ENCODE results near the gene ATP2A2.
"Not testable (repeated sequence)": the region's sequence is repeated elsewhere in the genome, so short reads cannot be mapped to it uniquely, and the experiment has no call there.

The ATP2A2 gene

DNA sequence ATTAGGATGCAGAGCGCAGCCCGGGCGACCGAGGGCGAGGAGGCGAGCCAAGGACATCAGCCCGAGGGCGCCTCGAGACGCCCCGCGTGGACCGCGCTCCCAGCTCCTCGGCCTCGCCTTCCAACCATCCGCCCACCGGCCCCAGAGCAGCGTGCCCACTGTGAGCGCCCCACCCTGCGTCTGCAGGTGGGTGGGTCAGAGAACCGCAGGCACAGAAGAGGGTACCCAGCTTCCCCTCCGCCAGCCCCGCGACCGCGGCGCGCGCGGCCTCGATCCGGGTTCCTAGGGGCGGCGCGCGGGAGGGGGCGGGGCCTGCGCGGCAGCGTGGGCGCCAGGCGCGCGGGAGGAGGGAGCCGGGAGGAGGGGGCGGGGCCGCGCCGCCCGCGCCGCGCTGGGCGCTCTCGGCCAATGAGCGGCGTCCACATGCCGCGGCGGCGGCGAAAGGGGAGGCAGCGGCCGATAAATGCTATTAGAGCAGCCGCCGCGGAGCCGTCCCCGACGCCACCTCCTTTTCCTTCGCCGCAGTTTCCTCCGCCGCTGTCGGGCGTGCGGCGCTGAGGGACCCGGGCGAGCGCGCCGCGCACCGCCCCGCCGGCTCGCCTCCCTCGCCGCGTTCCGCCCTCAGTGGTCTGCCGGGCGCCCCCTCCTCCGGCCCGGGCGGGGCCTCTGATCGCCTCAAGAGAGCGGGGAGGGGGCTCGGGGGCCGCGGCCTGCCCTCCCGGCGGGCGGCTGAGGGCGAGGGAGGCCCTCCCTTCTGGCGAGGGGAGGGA is at the start of gene ATP2A2:
TSS of gene ATP2A2 (plus strand) at position 469 of the 770 bp plus-strand sequence. CDS start 543 bp downstream, outside the sequence.
- peak; percentile 91 for DNase-seq (ENCODE audit: low spot score)

DNA sequence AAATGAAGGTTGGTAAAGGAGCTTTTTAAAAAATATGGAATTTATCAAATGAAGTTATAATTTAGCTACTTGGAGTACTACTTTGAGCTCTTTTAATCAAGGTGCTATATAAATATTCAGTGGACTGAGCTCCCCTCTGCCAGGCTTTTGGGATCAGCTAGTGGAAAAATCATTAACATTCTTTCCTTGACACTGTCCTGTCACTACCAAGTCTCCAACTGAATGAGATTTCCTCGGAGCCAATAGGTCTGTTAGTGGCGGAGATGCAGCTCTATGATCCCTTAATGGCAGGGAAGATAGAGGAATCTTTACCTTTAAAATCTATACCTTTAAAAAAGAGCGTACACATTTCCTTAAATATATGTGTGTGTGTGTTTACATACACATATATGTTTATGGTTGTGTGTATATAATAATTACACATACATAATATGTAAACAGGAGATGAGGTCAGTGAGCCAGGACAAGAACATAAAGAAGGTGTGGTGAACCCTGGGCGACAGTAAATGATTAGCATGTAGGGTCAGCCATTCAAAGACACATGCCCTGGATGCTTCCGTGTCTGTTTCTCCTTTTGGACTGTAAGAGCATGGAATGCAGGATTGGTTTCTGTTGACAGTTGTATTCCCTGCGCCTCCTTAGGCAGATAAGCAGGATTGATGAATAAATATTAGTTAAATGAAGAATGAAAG is 47.7 kb upstream of the ATP2A2 start:
- no peak for DNase-seq (ENCODE audit: low spot score)

- DNase-seq (ENCODE audit: low spot score) = no peak
Observed at GRCh38 chr12:110234331-110234751, 46.7 kb upstream of the ATP2A2 start.

- no peak for DNase-seq (ENCODE audit: low spot score)
Observed at GRCh38 chr12:110234755-110235154, 46.3 kb upstream of the ATP2A2 start.

DNA sequence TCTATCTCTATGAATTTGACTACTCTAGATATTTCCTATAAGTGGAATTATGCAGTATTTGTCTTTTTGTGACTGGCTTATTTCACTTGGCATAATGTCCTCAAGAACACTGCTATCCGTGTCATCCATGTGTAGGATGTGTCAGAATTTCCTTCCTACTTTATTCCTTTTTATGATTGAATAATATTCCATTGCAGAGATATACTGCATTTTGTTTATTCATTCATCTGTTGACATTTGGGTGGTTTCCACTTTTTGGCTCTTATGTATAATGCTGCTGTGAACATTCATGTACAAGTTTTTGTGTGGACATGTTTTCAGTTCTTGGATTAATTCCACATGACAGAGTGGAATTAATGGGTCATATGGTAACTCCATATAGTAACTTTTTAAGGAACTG is 45.7 kb upstream of the ATP2A2 start:
- DNase-seq (ENCODE audit: low spot score) = no peak

- no peak for DNase-seq (ENCODE audit: low spot score)
Observed at GRCh38 chr12:110243227-110243626, 37.8 kb upstream of the ATP2A2 start.

DNA sequence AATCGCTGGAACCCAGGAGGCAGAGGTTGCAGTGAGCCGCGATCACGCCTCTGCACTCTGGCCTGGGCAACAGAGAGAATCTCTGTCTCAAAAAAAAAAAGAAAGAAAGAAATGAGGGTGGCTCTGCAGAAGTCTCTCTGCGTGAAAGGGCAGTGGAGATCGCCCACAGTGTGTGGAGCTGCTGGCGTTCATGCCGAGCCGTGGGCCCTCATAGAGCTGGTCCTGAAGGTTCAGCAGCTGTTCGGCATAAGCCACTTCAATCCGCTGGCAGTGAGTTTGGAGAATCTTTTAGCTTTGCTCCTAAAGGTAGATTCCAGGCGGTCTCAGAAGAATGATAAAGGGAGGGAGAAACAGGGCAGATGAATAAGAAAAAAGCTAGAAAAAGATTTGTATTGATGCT is 36.7 kb upstream of the ATP2A2 start:
- no peak for DNase-seq (ENCODE audit: low spot score)

GRCh38 chr12:110244829-110245228 is 36.2 kb upstream of the ATP2A2 start:
- DNase-seq (ENCODE audit: low spot score) = no peak

- DNase-seq (ENCODE audit: low spot score) = no peak
Observed at GRCh38 chr12:110245369-110245772, 35.7 kb upstream of the ATP2A2 start.

- DNase-seq (ENCODE audit: low spot score) = no peak
Observed at GRCh38 chr12:110246636-110247339, 34.3 kb upstream of the ATP2A2 start.

DNA sequence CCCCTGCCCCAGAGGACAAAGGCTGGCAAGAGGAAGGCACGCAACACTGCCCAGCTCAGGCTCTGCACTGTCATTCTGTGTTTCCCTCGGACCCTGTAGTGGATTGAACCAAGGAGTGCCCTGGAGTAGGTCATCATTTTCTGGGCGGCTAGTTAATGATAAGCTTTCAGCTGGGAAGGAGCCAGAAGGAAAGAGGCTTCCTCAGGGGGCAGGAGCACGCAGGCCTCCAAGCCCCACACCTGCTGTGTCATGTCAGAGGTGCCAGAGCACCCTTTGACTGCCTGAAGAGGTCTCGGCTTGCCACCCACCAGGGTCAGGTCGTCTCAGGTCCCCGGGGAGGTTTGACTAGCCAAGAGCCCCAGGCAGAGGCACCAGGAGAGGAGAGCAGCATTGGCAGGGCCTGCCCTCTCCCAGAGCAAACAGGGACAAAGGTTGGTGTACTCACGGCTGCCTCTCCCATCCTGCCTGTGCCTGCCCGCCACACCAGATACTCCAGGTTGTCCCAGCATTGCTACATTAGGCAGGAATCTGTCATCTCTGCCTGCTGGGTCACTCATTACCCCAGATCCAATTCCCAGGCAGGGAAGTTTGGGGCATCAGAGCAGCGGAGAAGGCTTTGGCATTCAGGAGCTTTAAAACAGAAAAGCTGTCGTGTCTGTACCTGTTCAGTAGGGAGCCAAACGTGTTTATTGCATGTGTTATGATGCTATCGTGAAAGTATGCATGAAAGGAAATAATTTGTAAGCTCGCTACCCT is 33.5 kb upstream of the ATP2A2 start:
- DNase-seq (ENCODE audit: low spot score) = no peak

DNA sequence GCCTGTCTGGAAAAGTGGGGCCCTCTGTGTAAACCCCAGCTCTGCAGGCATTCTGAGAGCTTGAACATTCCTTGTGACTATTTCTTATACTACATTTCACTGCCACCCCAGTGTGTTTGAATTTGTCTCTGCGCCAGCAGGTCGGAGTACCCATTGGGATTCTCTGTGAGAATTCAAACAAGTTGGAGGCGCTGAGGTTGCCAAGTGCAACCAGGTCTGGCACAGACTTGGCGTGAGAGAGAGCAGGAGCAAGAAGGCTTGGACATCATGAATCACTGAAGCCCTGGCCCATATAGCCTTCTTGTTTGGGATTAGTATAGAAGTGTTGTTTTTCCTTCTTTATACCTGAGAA is 33.0 kb upstream of the ATP2A2 start:
- DNase-seq (ENCODE audit: low spot score) = no peak

- DNase-seq (ENCODE audit: low spot score) = no peak
Observed at GRCh38 chr12:110249105-110249504, 31.9 kb upstream of the ATP2A2 start.

DNA sequence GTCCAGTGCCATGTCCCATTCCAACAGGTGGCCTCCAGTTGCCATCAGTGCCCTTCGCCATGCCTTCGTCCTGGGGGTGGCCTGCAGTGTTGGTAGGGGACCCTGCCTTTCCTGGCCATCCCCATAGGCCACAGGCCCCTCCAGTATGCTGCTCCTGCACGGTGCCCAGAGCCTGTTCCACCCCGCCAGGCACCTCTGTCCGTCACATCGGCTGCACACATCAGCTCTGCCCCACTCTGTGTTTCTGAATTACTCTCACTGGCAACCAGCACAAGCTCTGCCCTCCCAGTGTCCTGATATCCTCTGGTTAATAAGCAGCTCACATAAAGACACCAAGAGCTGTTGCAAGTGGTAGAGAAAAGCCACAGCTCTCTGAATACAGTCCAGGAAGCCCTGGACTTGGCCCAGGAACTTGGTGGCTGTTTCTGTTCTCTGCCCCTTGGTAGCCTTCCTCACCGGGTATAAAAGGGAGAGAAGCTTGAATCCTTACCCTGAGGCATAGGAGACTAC is 31.3 kb upstream of the ATP2A2 start:
- DNase-seq (ENCODE audit: low spot score) = no peak

DNA sequence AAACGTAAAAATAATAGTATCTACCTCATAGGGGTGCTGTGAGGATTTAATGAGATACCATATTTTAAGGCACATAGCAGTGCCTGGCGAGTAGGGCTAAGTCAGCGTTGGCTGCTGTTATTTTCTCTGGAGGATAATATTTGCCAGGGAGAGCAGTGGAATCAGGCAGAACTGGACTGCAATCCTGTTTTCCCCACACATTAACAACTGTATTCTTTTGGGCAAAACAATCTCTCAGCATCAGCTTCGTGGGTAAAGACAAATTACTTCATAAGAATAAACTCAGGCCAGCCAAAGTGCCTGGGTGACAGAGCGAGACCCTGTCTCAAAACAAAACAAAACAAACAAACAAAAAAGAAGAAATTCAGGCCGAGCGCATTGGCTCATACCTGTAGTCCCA is 29.7 kb upstream of the ATP2A2 start:
- no peak for DNase-seq (ENCODE audit: low spot score)

DNA sequence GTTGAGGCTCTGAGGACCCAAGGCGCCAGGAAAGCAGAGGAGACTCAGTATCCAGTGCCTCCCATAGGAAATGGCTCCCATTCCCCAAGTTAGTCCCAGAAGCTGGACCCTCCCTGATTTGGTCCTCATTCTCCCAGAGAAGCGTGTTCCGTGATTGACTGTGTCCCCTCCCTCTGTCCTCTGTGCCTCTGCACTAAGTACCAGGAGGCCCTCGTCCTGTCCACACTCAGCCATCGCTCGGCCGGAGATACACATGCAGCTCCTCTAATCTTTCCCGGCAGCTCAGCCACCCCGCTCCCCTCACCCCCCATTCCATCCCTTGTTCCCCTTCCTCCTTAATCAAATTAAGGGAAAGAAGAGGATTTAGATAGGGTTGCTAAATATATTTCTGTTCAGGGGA is 28.3 kb upstream of the ATP2A2 start:
- DNase-seq (ENCODE audit: low spot score) = no peak

DNA sequence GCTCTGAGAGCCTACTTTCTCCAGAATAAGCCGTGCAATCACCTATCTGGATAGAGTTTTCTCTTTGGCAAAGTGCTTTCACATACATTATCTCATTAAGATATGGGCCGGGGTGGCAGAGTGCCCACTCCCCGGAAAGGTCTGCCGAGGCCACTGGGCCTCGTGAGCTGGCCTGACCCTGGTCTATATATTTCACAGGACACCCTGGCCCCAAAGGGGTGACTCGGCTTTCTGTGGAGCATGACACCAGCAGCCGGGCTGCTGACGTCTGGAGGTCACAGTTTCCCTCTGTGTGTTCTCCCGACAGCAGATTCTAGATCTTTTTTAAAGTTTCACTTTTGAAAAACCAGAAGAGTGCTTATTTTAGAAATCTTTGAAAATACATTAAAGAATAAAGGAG is 27.9 kb upstream of the ATP2A2 start:
- no peak for DNase-seq (ENCODE audit: low spot score)

DNA sequence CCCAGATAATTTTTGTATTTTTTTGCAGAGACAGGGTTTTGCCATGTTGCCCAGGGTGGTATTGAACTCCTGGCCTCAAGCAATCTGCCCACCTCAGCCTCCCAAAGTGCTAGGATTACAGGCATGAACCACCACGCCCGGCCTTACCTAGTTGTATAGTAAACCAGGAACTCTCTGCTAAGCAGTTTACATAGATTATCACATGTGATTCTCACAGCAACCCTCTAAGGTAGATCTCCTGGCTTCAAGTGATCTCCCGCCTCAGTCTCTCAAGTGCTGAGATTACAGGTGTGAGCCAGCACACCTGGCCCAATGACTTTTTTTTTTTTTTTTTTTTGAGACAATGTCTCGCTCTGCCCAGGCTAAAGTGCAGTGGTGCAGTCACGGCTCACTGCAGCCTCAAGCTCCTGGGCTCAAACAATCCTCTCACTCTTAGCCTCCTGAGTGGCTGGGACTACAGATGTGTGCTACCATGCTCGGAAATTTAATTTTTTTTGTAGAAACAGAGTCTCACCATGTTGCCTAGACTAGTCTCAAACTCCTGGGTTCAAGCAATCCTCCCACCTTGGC is 26.0 kb upstream of the ATP2A2 start:
- DNase-seq (ENCODE audit: low spot score) = no peak

GRCh38 chr12:110255890-110256456 is 25.1 kb upstream of the ATP2A2 start:
- not testable (repeated sequence) for DNase-seq (ENCODE audit: low spot score)

GRCh38 chr12:110256780-110257431 is 24.1 kb upstream of the ATP2A2 start:
- no peak for DNase-seq (ENCODE audit: low spot score)

DNA sequence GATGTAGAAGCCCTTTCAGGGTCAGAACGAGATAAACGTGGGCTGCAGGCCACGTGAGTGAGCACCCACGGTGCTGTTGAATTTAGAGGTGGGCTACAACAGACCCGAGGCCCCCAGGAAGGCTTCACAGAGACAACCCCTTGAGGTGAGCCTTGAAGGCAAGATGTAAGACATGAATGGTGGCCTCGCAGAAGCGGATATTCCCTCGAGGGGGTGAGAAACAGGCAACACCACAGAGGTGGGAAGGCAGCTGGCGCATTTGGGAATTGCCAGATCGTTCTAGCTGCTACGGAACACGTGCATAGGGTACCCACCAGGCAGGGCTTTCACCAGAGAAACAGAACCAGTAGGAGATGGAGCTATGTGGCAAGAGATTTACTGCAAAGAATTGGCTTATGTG is 22.6 kb upstream of the ATP2A2 start:
- DNase-seq (ENCODE audit: low spot score) = no peak
